HG03108 (cell line): ENCODE results near the gene LRP1.
"Not testable (repeated sequence)": the region's sequence is repeated elsewhere in the genome, so short reads cannot be mapped to it uniquely, and the experiment has no call there.

Experiments
- ATAC-seq: cut with Tn5 transposase; IDR thresholded peaks from one replicate; pipeline ENCODE4 v1.9.1; 2021; ENCODE audit warnings: moderate library complexity; ENCODE audit not compliant: unreplicated experiment

Gene LRP1

DNA sequence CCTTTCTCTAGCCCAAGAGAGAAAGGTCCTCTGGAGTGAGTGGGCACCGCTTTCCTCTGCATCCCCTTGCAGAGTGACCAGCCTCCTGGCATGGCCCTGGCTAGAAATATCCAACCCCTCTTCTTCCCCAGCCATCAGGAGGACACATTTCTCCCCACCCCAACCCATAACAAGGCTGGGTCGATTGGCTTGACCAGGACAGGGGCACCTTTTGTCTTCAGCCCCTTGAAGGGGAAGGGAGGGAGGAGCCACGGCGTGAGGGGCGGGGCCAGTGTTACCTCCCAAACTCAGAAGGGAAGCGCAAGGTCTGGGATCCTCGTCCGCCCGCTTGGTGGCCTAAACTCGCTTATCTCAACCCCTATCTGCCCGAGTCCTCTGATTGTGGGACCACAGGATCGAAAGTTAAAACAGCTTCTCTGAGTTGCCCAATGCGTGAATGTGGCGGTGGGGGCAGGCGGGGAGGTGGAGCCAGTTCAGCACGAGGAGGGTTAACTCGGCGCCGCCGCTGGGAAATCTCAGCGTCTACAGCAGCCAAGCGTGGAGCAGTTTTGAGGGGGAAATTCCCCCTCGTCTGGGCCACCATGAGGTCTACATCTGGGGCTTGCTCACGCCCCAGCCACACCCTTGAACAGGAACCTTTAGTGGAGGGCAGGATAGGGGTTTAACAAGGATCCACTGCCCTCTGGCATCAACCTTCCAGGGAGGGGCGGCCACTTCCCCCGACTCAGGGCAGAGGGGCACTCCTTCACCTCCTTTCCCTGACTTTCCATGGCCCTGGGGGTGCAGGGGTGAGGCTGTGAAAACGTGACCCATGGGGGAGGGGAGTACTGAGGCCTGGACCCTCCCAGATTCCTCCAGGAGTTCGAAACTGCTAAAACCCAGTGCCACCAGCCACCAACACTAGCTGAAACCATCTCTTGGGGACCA is 17.9 kb upstream of the LRP1 start:
- ATAC-seq: peak; percentile 34

DNA sequence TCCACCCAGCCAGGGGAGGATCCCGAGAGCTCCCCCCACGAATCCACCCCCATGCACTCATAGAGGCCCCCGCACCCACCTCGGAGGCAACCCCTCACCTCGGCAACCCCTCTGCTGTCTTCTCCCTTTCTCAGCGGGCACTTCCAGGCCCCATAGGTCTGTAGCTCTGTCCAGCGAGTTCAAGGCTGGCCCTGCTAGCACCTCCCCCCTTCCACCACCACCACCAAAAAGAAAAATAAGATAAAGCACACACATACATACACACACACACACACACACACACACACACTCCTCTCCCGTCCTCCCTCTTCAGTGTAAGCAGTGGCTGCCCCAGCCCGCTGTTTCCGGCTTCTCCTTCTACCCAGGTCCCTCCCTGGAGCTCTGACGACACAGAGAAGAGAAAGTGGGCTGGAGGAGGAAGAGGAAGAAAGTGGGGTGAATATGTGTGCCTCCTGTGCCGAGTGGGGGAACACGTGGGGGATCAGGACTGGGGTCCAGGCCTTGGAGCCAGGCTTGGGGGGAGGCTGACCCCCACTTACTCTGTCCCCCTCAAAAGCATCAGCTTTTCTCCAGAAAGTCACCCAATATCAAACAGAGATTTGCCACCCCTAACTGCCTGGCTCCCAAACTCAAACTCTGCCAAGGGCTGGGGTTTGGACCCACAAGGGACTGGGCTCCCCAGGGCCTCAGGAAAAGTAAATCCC is 17.1 kb upstream of the LRP1 start, which contains the start of gene STAT6:
STAT6 (minus strand) TSS at position 332 of the 704 bp plus-strand sequence. CDS start 3,084 bp downstream, outside the sequence.
- peak; percentile 63 for ATAC-seq

DNA sequence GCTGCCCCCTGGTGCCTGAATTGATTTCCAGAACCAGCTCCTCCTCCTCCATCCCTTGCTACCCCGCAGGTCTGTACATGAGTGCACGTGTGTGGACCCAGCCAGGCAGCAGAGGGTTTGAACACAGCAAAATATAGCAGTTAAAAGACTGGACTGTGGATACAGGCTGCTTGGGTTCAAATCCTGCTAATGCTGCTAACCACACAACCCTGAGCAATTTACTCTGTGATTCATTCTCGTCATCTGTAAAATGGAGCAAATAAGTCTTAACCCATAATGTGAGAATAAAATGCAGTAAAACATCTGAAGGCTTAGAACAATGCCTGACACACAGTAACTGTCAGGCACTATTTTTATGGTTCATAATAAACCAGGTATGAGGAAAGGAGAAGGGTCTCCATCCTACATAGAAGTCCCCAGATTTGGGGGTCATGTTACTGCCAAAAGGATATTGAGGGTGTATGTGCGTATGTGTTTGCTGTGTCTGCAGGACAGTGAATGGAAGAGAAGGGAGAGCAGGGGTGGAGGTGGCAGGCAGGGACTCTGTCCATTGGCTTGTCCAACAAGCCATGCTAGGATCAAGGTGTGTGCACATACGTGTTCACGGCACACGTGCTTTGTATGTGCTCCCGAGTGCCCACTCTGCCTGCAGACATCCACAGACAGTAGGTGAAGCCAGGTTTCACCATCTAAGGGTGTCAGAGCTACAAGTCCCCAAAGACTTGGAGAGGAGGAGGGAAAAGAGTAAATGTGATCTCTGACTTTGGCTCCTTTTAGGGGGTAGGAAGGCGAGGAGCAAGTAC is 15.6 kb upstream of the LRP1 start:
- peak; percentile 44 for ATAC-seq

DNA sequence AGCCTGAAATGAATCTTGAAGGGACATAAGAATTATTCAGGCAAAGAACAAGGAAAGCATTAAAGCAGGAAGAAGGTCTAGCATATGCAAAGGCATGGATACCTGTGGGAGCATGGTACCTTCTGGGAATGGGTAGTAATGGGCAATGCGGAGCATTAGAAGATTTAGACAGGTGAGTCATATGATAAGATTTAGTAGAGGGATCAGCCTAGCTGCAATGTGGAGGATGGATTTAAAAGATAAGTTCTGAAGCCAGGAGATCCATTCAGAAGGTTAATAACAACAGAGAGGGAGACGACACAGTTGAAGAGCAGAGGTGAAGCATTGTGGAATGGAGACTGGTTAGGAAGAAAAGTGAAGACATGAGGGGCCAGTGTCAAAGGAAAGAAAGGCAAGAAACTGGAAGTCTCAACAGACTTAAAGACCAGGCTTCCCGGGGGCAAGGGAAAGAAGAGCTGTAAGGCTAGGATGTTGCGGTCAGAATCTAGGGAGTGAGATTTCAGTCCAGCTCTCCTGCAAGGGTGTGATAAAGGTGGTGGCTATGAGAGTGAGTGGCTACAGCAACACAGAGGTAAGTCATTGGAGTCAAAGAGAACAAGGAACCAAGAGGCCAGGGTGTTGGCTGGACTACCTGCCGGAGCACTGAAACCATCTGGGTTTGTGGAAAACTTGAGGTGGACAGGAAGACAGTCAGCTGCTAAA is 11.6 kb upstream of the LRP1 start:
- ATAC-seq: no peak

DNA sequence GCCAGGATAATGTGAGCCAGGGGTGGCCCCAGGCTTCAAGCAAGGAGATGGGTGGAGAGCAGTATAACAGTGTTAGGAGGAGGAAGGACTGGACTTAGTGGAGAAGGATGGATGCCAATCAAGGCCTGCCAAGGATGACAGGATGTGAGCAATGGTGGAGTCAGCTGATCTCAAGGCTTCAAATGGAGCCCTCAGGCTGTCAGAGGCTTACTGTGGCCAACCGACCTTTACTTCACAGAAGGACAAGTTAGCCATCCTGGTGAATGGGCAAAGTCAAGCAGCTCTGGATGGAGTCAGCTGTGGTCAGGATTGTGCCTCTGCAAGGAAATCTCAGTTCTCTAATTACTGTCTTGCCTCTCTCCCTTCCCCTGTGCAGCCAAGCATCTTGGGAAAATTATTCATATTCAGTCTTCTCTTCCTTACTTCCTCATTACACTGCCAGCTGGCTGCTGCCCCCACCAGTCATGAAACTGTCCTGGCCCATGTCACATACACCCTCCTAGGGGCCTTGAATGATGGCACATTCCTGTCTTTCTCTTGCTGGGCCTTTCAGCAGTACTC is 9.5 kb upstream of the LRP1 start:
- no peak for ATAC-seq

DNA sequence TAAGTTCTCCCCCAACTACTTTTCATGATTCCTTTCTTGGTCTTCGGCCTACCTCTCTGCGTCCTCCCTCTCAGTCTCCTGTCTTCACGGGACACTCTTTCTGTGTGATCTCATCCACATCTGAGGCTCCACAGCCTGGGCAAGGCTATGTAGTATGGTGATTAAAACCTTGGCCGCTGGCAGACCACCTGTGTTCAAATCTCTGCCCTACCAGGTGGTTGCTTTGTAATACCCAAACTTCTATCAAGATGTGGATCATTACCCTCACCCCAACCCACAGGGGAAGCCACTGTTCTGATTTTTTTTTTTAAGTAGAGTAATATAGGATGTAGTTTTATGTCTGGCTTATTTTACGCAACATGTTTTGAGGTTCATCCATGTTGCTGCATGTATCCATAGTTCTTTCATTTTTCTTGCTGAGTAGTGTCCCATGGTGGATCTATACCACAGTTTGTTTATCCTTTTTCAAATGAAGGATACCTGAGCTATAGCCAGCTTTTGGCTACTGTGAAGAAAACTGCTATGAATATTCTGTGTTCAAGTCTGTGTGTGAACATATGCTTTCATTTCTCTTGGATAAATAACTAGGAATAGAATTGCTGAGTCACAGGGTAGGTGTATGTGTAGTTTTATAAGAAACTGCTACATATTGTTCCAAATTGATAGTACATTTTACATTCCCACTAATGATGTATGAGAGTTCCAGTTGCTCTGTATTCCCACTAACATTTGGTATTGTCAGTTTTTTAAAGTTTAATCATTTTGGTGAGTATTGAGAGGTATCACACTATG is 8.8 kb upstream of the LRP1 start:
- ATAC-seq: no peak

DNA sequence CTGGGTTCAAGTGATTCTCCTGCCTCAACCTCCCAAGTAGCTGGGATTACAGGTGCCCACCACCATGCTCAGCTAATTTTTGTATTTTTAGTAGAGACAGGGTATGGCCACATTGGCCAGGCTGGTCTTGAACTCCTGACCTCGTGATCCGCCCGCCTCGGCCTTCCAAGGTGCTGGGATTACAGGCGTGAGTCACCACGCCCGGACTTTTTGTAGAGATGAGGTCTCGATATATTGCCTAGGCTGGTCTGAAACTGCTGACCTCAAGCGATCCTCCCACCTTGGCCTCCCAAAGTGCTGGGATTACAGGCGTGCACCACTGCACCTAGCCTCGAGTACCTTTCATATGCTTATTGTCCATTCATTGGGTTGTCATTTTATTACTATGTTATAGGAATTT is 7.6 kb upstream of the LRP1 start:
- ATAC-seq: not testable (repeated sequence)

DNA sequence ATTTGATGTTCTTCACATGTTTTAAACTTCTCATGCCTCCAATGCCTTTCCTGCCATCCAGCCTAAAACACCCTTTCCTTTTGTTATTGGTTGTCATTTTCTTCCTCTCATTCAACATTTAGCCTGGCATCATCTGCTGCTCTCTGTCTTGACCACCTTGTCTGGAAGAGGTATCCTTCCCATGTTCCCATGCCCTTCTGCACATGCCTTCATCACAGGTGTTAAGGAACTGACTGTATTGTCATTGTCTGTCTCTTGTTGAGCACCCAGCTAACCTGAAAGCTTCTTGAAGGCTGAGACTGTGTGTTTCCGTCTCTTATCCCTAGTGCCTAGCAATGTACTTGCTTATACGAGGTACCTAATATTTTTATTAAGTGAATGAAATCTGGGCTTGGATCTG is 4.5 kb upstream of the LRP1 start:
- no peak for ATAC-seq

DNA sequence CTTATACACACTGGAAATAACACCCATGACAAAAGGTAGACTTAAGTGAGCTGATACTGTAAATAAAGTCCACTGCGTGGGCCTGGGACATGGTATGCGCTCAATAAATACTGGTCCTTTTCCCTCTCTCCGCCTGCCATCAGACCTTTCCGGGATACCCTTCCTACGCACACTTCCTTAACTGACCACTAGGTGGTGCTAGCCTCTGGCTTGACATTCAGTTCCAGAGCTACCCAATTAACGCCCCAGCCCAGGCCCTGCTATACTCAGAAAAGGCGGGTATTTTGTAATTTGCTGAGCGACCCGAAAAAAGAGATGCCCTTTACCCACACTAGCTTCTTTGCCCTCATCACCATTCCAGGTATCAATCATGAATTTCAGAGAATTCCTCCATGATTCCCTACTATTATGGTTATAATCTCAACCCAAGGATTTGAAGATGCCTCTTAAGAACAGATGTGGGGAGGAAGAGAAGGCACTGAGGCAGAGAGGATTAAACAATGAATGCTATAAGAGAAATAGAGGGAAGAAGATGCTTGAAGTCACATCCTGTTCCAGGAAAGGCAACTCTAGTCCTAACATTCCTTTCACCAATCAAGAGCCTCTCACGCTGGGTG is 3.9 kb upstream of the LRP1 start:
- no peak for ATAC-seq

DNA sequence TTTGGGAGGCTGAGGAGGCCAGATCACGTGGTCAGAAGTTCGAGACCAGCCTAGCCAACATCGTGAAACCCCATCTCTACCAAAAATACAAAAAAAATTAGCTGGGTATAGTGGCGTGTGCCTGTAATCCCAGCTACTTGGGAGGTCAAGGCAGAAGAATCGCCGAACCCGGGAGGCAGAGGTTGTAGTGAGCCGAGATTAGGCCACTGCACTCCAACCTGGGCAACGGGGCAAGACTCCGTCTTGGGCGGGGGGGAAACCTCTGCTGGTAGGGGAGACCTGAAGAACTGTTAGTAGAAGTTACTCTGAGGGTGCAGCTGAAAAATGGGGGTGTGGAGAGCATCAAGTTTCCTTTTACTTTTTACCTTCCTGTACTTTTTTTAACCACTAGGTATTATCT is 2.2 kb upstream of the LRP1 start:
- no peak for ATAC-seq

DNA sequence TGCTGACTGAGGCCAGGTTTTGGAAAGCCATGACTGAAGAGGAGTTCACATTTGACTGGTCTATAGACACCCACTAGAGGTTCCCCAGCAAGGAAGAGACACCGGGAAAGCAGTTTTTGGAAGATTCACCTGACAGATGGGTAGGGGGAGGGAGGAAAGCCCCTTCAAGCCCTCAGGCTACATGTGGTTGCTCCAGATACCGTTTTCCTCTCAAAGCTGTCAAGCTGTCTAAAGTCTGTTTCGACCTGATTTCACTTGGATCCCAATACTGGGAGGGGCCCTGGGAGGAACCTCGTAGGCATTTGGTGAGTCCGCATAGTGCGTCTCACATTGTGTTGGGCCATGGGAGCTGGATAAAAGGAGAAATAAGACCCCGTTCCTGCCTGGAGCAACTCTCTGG is 1.7 kb upstream of the LRP1 start:
- no peak for ATAC-seq

DNA sequence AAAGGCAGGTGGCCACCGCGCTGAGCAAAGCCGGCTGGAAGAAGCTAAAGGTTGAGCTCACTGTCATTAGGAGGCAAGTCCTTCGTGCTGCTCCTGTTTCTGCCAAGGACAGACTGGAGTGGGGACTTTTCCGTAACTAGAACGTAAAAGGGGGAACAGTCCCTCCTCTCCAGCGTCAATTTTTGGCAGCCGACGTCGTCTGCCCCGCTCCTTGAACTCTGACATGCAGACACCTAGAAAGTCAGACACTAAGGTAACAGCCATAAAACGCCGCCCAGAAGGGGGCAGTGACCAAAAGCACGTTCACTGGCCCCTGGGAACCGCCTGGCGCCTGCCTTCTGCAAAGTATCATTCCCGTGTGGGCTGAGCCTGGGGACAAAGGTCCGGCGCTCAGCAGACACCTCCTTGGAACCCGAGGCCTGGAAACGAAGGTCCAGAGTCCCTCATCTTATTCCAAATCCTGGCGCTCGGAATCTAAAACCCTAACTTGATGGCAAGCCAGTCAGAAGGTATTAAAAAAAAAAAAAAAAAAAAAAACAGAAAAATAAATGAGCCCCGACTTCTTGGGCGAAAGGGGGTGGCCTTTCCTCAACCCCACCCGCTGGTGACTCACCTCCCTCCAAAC is 1.1 kb upstream of the LRP1 start:
- no peak for ATAC-seq

DNA sequence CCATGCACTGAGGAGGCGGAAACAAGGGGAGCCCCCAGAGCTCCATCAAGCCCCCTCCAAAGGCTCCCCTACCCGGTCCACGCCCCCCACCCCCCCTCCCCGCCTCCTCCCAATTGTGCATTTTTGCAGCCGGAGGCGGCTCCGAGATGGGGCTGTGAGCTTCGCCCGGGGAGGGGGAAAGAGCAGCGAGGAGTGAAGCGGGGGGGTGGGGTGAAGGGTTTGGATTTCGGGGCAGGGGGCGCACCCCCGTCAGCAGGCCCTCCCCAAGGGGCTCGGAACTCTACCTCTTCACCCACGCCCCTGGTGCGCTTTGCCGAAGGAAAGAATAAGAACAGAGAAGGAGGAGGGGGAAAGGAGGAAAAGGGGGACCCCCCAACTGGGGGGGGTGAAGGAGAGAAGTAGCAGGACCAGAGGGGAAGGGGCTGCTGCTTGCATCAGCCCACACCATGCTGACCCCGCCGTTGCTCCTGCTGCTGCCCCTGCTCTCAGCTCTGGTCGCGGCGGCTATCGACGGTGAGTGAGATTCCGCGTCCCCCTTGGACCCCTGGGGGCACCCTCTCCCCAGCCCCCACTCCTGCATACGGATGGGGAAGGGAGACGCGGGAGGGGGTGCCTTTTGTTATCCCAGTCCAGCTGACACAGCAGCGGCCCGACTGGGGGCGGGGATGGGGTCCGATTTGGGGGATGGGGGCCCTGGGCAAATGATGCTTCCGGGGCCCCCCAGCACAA is 400 bp downstream of the LRP1 start:
- no peak for ATAC-seq

DNA sequence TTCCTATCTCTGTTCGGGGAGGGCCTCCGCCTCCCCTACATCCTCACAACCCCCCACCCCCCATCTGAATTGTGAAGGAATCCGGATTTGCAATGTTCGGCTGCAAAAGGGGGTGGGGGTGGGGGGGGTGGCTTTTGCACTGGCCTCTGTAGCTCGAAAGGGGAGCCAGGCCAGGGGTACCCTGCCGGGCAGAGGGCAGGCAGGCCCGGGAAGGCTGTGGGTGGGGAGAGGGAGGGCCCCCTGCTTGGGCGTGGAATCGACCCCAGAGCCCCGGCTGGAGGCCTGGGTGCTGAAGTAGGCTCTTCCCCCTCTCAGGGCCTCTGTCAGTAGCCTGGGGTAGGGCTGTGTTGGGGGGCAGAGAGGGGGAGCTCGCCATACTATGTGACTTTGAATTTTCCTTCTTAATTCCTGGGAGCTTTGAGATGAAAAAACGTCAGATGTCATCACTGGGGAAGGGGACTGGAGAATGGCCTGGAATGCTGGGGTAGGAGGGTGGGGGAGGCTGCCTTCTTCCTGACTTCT is 1.1 kb downstream of the LRP1 start:
- no peak for ATAC-seq

DNA sequence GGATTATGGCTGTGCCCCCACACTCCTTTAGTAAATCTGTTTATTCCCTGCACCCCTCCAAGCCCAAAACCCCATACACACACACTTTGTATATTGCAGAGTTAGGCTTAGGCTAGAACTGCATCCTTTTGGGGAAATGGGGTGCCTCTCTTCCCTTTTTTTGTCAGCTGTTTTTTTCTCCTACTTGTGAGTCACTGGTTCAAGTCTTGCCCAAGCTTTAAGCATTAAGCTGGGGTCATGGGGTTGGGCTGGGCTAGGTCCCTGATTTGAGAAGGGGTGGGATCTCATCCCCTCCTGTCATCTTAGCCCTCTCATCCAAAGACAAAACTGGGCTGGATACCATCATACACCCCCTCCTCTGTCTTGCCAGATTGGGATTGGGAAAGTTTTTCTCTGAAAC is 1.6 kb downstream of the LRP1 start:
- no peak for ATAC-seq

DNA sequence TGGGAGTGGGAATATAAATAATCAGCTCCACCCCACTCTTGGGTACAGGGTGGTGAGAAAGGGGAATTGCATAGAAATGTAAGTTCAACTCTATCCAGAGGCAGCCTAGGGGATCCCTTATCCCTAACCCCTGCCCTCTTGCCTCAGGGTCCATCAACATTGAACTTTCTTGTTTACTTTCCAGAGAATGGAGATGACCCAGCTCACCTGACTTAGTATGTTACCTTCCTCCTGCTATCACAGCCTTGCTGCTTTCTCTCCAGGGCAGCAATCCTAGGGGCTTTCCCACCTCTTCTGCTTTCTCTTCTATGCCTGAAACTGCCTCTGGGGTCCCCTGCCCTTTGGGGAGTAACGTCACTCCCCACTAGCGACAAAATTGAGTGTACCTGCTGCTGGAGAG is 2.7 kb downstream of the LRP1 start:
- ATAC-seq: no peak

DNA sequence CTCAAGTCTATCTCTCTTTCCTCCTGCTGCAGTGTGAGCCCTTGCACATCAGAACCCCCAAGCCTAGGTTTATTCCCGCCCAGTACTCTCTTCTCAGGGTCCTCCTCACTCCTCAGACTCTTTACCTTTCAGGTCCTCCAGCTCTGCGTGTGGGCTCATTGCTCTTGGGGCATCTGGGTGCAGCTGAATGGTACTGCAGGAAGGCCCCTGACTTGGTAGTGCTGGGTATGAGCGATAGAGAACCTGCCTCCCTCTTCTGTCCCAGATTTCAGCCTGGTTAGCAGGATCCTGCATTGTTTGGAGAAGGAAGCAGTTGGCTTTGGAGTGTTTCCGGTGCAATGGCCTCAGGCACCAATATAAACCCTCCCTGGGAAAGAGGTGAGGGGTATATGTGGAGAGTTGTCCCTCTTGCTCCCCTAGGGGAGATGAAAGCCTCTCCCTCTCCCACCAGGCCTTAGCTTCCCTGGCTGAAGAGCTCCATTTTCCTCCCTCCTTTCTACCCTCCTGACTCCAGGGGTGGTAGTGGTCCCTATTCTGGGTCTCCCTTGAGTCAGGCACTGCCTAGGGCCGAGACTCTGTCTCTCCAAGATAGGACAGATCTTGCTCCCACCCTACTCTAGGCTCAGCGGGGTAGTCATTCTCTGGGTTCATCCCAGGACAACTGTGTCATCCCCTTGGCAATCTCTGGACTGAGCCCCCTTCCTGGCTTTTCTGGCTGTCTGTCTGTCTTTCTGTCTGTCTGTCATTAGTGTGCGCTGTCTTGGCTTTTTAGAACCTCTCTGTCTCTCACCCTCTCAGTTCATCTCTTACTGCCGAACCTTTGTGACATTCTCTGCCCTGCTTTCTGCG is 3.8 kb downstream of the LRP1 start:
- no peak for ATAC-seq
